Activated naive CD8-positive, alpha-beta T cell treated with anti-CD3 and anti-CD28 coated beads, Interleukin-2, amount 10 ng/mL, durations not matched to agents 7 days and 5 days (primary cell): ENCODE results near the gene AGPS. TPM values are rescaled to one million over a fixed set of nuclear protein-coding genes. Genes with fewer than 3 reads are reported as not detected.
"Not testable (repeated sequence)": the region's sequence is repeated elsewhere in the genome, so short reads cannot be mapped to it uniquely, and the experiment has no call there.

Experiments
- ATAC-seq: fragments of 150-1000 bp; cut with Tn5 transposase; one replicate; pipeline ENCODE4 v1.10.0; 2021; ENCODE audit warnings: low read depth, moderate library complexity
- POLR2A ChIA-PET: fragments of 350-600 bp; sonication (Branson Sonifier 250); formaldehyde crosslinking; loops from one replicate; lab custom pipeline; 2021; ENCODE audit warnings: antibody characterized with exemption; lab: Charles Lee
- DNase-seq: peaks from one replicate; pipeline ENCODE4 v3.0.0; 2021
- H3K27ac Mint-ChIP-seq: one replicate; pipeline ENCODE4 v1.8.0; 2022; ENCODE audit warnings: mild to moderate bottlenecking, mixed read lengths
- H3K27me3 Mint-ChIP-seq: one replicate; pipeline ENCODE4 v1.8.0; 2022; ENCODE audit warnings: mild to moderate bottlenecking, moderate library complexity, mixed read lengths
- H3K36me3 Mint-ChIP-seq: one replicate; pipeline ENCODE4 v1.8.0; 2021; ENCODE audit warnings: mild to moderate bottlenecking, mixed read lengths
- H3K4me1 Mint-ChIP-seq: one replicate; pipeline ENCODE4 v1.8.0; 2021; ENCODE audit warnings: mixed read lengths
- H3K4me3 Mint-ChIP-seq: one replicate; pipeline ENCODE4 v1.8.0; 2022; ENCODE audit warnings: mild to moderate bottlenecking, moderate library complexity, mixed read lengths
- H3K9me3 Mint-ChIP-seq: one replicate; pipeline ENCODE4 v1.8.0; 2021; ENCODE audit warnings: mixed read lengths
- total RNA-seq, 2 experiments: library from RNA; stranded (reverse); gene quantifications; one replicate each; pipeline ENCODE4 v1.2.3, GENCODE V29; 2021

Gene AGPS
- total RNA-seq = 10 to 100 TPM; 46.1 to 46.4 TPM

- H3K27me3 Mint-ChIP-seq = no peaks in the 10 kb centered on the region
- DNase-seq (peak; percentile 91), ATAC-seq (peak; percentile 94)
- peaks cover 14% of the 10 kb centered on the region for H3K36me3 Mint-ChIP-seq
- peak within 1 kb of the TSS; percentile 94 for H3K27ac Mint-ChIP-seq
- H3K4me3 Mint-ChIP-seq = peak within 1 kb of the TSS; percentile 94
- peaks cover 45% of the 10 kb centered on the region for H3K4me1 Mint-ChIP-seq
- H3K9me3 Mint-ChIP-seq = no peaks in the 10 kb centered on the region
- POLR2A ChIA-PET = interaction anchor here (1.0 to 2.5 kb wide), 8 partner anchors 12 to 228 kb away, joined by 3 to 19 read pairs (median 4); partner anchors contain the start of gene NFE2L2
These were observed at the start of gene AGPS for GRCh38 chr2:177392373-177393202. Gene AGPS, plus strand, starts transcription at chr2:177392773. Its CDS starts 17 bp downstream, at chr2:177392790.

GRCh38 chr2:177343773-177344172 lies 48.8 kb upstream of the AGPS start:
- Mint-ChIP-seq H3K4me3 (no peak overlapping the region), H3K27me3 (no peaks in the 10 kb centered on the region), H3K9me3 (no peaks in the 10 kb centered on the region), H3K27ac (no peak overlapping the region), H3K36me3 (no peaks in the 10 kb centered on the region), H3K4me1 (no peaks in the 10 kb centered on the region)
- POLR2A ChIA-PET = no interaction called here
- DNase-seq (no peak), ATAC-seq (no peak)

GRCh38 chr2:177344316-177344715 lies 48.3 kb upstream of the AGPS start:
- no peak overlapping the region for H3K4me3 Mint-ChIP-seq
- no peaks in the 10 kb centered on the region for H3K4me1 Mint-ChIP-seq
- no peaks in the 10 kb centered on the region for H3K27me3 Mint-ChIP-seq
- POLR2A ChIA-PET = no interaction called here
- no peaks in the 10 kb centered on the region for H3K9me3 Mint-ChIP-seq
- no peak for ATAC-seq
- H3K27ac Mint-ChIP-seq = no peak overlapping the region
- no peak for DNase-seq
- H3K36me3 Mint-ChIP-seq = no peaks in the 10 kb centered on the region

- no peak for DNase-seq
- H3K9me3 Mint-ChIP-seq = no peaks in the 10 kb centered on the region
- no peaks in the 10 kb centered on the region for H3K36me3 Mint-ChIP-seq
- H3K4me1 Mint-ChIP-seq = no peaks in the 10 kb centered on the region
- no peaks in the 10 kb centered on the region for H3K27me3 Mint-ChIP-seq
- POLR2A ChIA-PET = no interaction called here
- no peak overlapping the region for H3K4me3 Mint-ChIP-seq
- ATAC-seq = no peak
- no peak overlapping the region for H3K27ac Mint-ChIP-seq
These were observed 46.4 kb upstream of the AGPS start for GRCh38 chr2:177346192-177346591.

GRCh38 chr2:177347570-177347969 lies 45.0 kb upstream of the AGPS start:
- POLR2A ChIA-PET = no interaction called here
- Mint-ChIP-seq H3K4me1 (no peaks in the 10 kb centered on the region), H3K9me3 (no peaks in the 10 kb centered on the region), H3K27ac (no peak overlapping the region), H3K27me3 (no peaks in the 10 kb centered on the region), H3K36me3 (no peaks in the 10 kb centered on the region), H3K4me3 (no peak overlapping the region)
- ATAC-seq (no peak), DNase-seq (no peak)

- POLR2A ChIA-PET = no interaction called here
- H3K27ac Mint-ChIP-seq = no peak overlapping the region
- no peak for DNase-seq
- ATAC-seq = no peak
- no peak overlapping the region for H3K4me3 Mint-ChIP-seq
- H3K4me1 Mint-ChIP-seq = no peaks in the 10 kb centered on the region
- H3K36me3 Mint-ChIP-seq = no peaks in the 10 kb centered on the region
- no peaks in the 10 kb centered on the region for H3K9me3 Mint-ChIP-seq
- no peaks in the 10 kb centered on the region for H3K27me3 Mint-ChIP-seq
These were observed 44.4 kb upstream of the AGPS start for GRCh38 chr2:177348118-177348654.

GRCh38 chr2:177348733-177349693 lies 43.6 kb upstream of the AGPS start:
- H3K4me3 Mint-ChIP-seq = no peak overlapping the region
- ATAC-seq (no peak), DNase-seq (no peak)
- no peak overlapping the region for H3K27ac Mint-ChIP-seq
- no peaks in the 10 kb centered on the region for H3K36me3 Mint-ChIP-seq
- POLR2A ChIA-PET = no interaction called here
- no peaks in the 10 kb centered on the region for H3K9me3 Mint-ChIP-seq
- no peaks in the 10 kb centered on the region for H3K4me1 Mint-ChIP-seq
- no peaks in the 10 kb centered on the region for H3K27me3 Mint-ChIP-seq

- POLR2A ChIA-PET = interaction anchor here (0.6 kb wide), 1 partner anchor 42 kb away, joined by 3 read pairs; the partner anchor contains the start of gene AGPS
- H3K4me3 Mint-ChIP-seq = not testable (repeated sequence)
These were observed 41.9 kb upstream of the AGPS start for GRCh38 chr2:177350624-177351023.

GRCh38 chr2:177351121-177351520 lies 41.5 kb upstream of the AGPS start:
- H3K27me3 Mint-ChIP-seq, DNase-seq, H3K27ac Mint-ChIP-seq, H3K9me3 Mint-ChIP-seq, H3K4me3 Mint-ChIP-seq, POLR2A ChIA-PET, H3K4me1 Mint-ChIP-seq, H3K36me3 Mint-ChIP-seq, ATAC-seq: not testable (repeated sequence)

More at GRCh38 chr2:177350624-177351023, 41.9 kb upstream of the AGPS start:
- H3K9me3 Mint-ChIP-seq, H3K27me3 Mint-ChIP-seq, H3K27ac Mint-ChIP-seq, DNase-seq, H3K36me3 Mint-ChIP-seq, H3K4me1 Mint-ChIP-seq, ATAC-seq: not testable (repeated sequence)

- H3K4me1 Mint-ChIP-seq = no peaks in the 10 kb centered on the region
- H3K27me3 Mint-ChIP-seq = no peaks in the 10 kb centered on the region
- H3K36me3 Mint-ChIP-seq = no peaks in the 10 kb centered on the region
- DNase-seq (no peak), ATAC-seq (no peak)
- H3K27ac Mint-ChIP-seq = no peak overlapping the region
- no peaks in the 10 kb centered on the region for H3K9me3 Mint-ChIP-seq
- no peak overlapping the region for H3K4me3 Mint-ChIP-seq
- POLR2A ChIA-PET = no interaction called here
These were observed 40.0 kb upstream of the AGPS start for GRCh38 chr2:177352441-177353186.

GRCh38 chr2:177353187-177353478 lies 39.4 kb upstream of the AGPS start:
- Mint-ChIP-seq H3K4me1 (no peaks in the 10 kb centered on the region), H3K27me3 (no peaks in the 10 kb centered on the region), H3K27ac (no peak overlapping the region), H3K4me3 (no peak overlapping the region), H3K36me3 (no peaks in the 10 kb centered on the region), H3K9me3 (no peaks in the 10 kb centered on the region)
- no peak for ATAC-seq
- POLR2A ChIA-PET = no interaction called here
- DNase-seq = no peak

- H3K36me3 Mint-ChIP-seq, H3K27ac Mint-ChIP-seq, H3K27me3 Mint-ChIP-seq, ATAC-seq, DNase-seq, POLR2A ChIA-PET, H3K4me1 Mint-ChIP-seq, H3K9me3 Mint-ChIP-seq, H3K4me3 Mint-ChIP-seq: not testable (repeated sequence)
These were observed 38.0 kb upstream of the AGPS start for GRCh38 chr2:177354541-177354940.

- POLR2A ChIA-PET = no interaction called here
- no peaks in the 10 kb centered on the region for H3K9me3 Mint-ChIP-seq
These were observed 36.7 kb upstream of the AGPS start for GRCh38 chr2:177355874-177356273.

More at GRCh38 chr2:177355874-177356273, 36.7 kb upstream of the AGPS start:
- ATAC-seq = no peak
- H3K4me3 Mint-ChIP-seq = no peak overlapping the region
- no peak overlapping the region for H3K27ac Mint-ChIP-seq
- no peak for DNase-seq
- no peaks in the 10 kb centered on the region for H3K36me3 Mint-ChIP-seq
- H3K27me3 Mint-ChIP-seq = no peaks in the 10 kb centered on the region
- no peaks in the 10 kb centered on the region for H3K4me1 Mint-ChIP-seq
